Nephron progenitor cell (in vitro differentiated cells): Measurements from ENCODE around the gene AK8.

Source experiments
- DNase-seq: peaks from one replicate; pipeline ENCODE4 v3.0.0; 2021
- H3K27ac Mint-ChIP-seq: 2 replicates; pipeline ENCODE4 v1.8.0; 2021; ENCODE audit warnings: mild to moderate bottlenecking, moderate library complexity, mixed read lengths
- H3K27me3 Mint-ChIP-seq: 2 replicates; pipeline ENCODE4 v1.8.0; 2021; ENCODE audit warnings: mild to moderate bottlenecking, low read depth, mixed read lengths; ENCODE audit not compliant: poor library complexity
- H3K36me3 Mint-ChIP-seq: 2 replicates; pipeline ENCODE4 v1.8.0; 2021; ENCODE audit warnings: low read depth, mixed read lengths
- H3K4me1 Mint-ChIP-seq: 2 replicates; pipeline ENCODE4 v1.8.0; 2021; ENCODE audit warnings: mixed read lengths
- H3K4me3 Mint-ChIP-seq: 2 replicates; pipeline ENCODE4 v1.8.0; 2021; ENCODE audit warnings: mild to moderate bottlenecking, moderate library complexity, mixed read lengths
- H3K9me3 Mint-ChIP-seq: 2 replicates; pipeline ENCODE4 v1.8.0; 2021; ENCODE audit warnings: mild to moderate bottlenecking, moderate library complexity, mixed read lengths
- CTCF ChIP-seq: fragments of 200-600 bp; sonication (generic); IDR thresholded peaks from 2 replicates; pipeline ENCODE4 v1.5.0; 2021; ENCODE audit warnings: antibody characterized with exemption

Gene AK8

GRCh38 chr9:132901858-132902831 lies 24.1 kb upstream of the AK8 start:
- H3K4me3 Mint-ChIP-seq = no peak overlapping the region
- no peaks in the 10 kb centered on the region for H3K9me3 Mint-ChIP-seq
- TF ChIP-seq CTCF = peak; percentile 91
- peaks cover 3% of the 10 kb centered on the region for H3K4me1 Mint-ChIP-seq
- peaks cover 56% of the 10 kb centered on the region for H3K36me3 Mint-ChIP-seq
- no peak overlapping the region for H3K27ac Mint-ChIP-seq
- peak; percentile 79 for DNase-seq
- no peaks in the 10 kb centered on the region for H3K27me3 Mint-ChIP-seq

- Mint-ChIP-seq H3K36me3 (peaks cover 54% of the 10 kb centered on the region), H3K9me3 (no peaks in the 10 kb centered on the region), H3K4me3 (no peak overlapping the region), H3K27ac (peak overlapping the region; percentile 86), H3K4me1 (no peaks in the 10 kb centered on the region), H3K27me3 (no peaks in the 10 kb centered on the region)
- no peak for DNase-seq
- no peak for TF ChIP-seq CTCF
Observed at GRCh38 chr9:132898051-132898450, 20.0 kb upstream of the AK8 start.

- no peak overlapping the region for H3K4me3 Mint-ChIP-seq
- no peaks in the 10 kb centered on the region for H3K9me3 Mint-ChIP-seq
- H3K4me1 Mint-ChIP-seq = no peaks in the 10 kb centered on the region
- H3K36me3 Mint-ChIP-seq = peaks cover 48% of the 10 kb centered on the region
- TF ChIP-seq CTCF = no peak
- DNase-seq = no peak
- H3K27me3 Mint-ChIP-seq = no peaks in the 10 kb centered on the region
- no peak overlapping the region for H3K27ac Mint-ChIP-seq
Observed at GRCh38 chr9:132896906-132897305, 18.8 kb upstream of the AK8 start.

GRCh38 chr9:132896264-132896663 lies 18.2 kb upstream of the AK8 start:
- Mint-ChIP-seq H3K36me3 (peaks cover 41% of the 10 kb centered on the region), H3K4me1 (no peaks in the 10 kb centered on the region), H3K9me3 (no peaks in the 10 kb centered on the region), H3K4me3 (no peak overlapping the region), H3K27ac (peak overlapping the region; percentile 57), H3K27me3 (no peaks in the 10 kb centered on the region)
- TF ChIP-seq CTCF = no peak
- DNase-seq = no peak

GRCh38 chr9:132894862-132895835 lies 17.1 kb upstream of the AK8 start:
- peaks cover 32% of the 10 kb centered on the region for H3K36me3 Mint-ChIP-seq
- no peaks in the 10 kb centered on the region for H3K9me3 Mint-ChIP-seq
- no peaks in the 10 kb centered on the region for H3K27me3 Mint-ChIP-seq
- H3K27ac Mint-ChIP-seq = no peak overlapping the region
- DNase-seq = no peak
- H3K4me3 Mint-ChIP-seq = no peak overlapping the region
- TF ChIP-seq CTCF = no peak
- H3K4me1 Mint-ChIP-seq = no peaks in the 10 kb centered on the region
